Stimulated activated naive CD8-positive, alpha-beta T cell treated with anti-CD3 and anti-CD28 coated beads, Interleukin-15, Interleukin-2, amounts not matched to agents 100 ng/mL and 50 ng/mL, for 24 hours (primary cell): ENCODE measurements around the gene ITGB2.

ENCODE experiments used
- H3K27ac Mint-ChIP-seq: one replicate; pipeline ENCODE4 v1.8.0; 2021; ENCODE audit warnings: mild to moderate bottlenecking, mixed read lengths
- H3K27me3 Mint-ChIP-seq: one replicate; pipeline ENCODE4 v1.8.0; 2021; ENCODE audit warnings: mixed read lengths
- H3K36me3 Mint-ChIP-seq: one replicate; pipeline ENCODE4 v1.8.0; 2021; ENCODE audit warnings: low read depth, mixed read lengths
- H3K4me1 Mint-ChIP-seq: one replicate; pipeline ENCODE4 v1.8.0; 2021; ENCODE audit warnings: low read depth, mixed read lengths
- H3K4me3 Mint-ChIP-seq: one replicate; pipeline ENCODE4 v1.8.0; 2021; ENCODE audit warnings: mild to moderate bottlenecking, mixed read lengths
- H3K9me3 Mint-ChIP-seq: one replicate; pipeline ENCODE4 v1.8.0; 2021; ENCODE audit warnings: mixed read lengths

The ITGB2 gene

GRCh38 chr21:44958471-44959191 lies 37.9 kb upstream of the ITGB2 start:
- Mint-ChIP-seq H3K4me3 (no peak overlapping the region), H3K27me3 (no peaks in the 10 kb centered on the region), H3K36me3 (peaks cover 67% of the 10 kb centered on the region), H3K9me3 (no peaks in the 10 kb centered on the region), H3K27ac (no peak overlapping the region), H3K4me1 (peaks cover 3% of the 10 kb centered on the region)

- Mint-ChIP-seq H3K9me3 (no peaks in the 10 kb centered on the region), H3K27ac (no peak overlapping the region), H3K4me1 (no peaks in the 10 kb centered on the region), H3K27me3 (no peaks in the 10 kb centered on the region), H3K4me3 (no peak overlapping the region), H3K36me3 (peaks cover 65% of the 10 kb centered on the region)
Measured at GRCh38 chr21:44957901-44958451, 37.3 kb upstream of the ITGB2 start.

GRCh38 chr21:44957047-44957831 lies 36.5 kb upstream of the ITGB2 start:
- Mint-ChIP-seq H3K27ac (no peak overlapping the region), H3K9me3 (no peaks in the 10 kb centered on the region), H3K4me3 (no peak overlapping the region), H3K36me3 (peaks cover 62% of the 10 kb centered on the region), H3K27me3 (no peaks in the 10 kb centered on the region), H3K4me1 (no peaks in the 10 kb centered on the region)

- Mint-ChIP-seq H3K36me3 (peaks cover 58% of the 10 kb centered on the region), H3K27me3 (no peaks in the 10 kb centered on the region), H3K4me1 (no peaks in the 10 kb centered on the region), H3K9me3 (no peaks in the 10 kb centered on the region), H3K27ac (no peak overlapping the region), H3K4me3 (no peak overlapping the region)
Measured at GRCh38 chr21:44956356-44957046, 35.8 kb upstream of the ITGB2 start.

- no peak overlapping the region for H3K4me3 Mint-ChIP-seq
- no peaks in the 10 kb centered on the region for H3K9me3 Mint-ChIP-seq
Measured at GRCh38 chr21:44955798-44956175, 35.1 kb upstream of the ITGB2 start.

GRCh38 chr21:44955141-44955797 lies 34.6 kb upstream of the ITGB2 start:
- peaks cover 51% of the 10 kb centered on the region for H3K36me3 Mint-ChIP-seq
- H3K27me3 Mint-ChIP-seq = no peaks in the 10 kb centered on the region
- no peak overlapping the region for H3K27ac Mint-ChIP-seq

More at GRCh38 chr21:44955798-44956175, 35.1 kb upstream of the ITGB2 start:
- H3K27me3 Mint-ChIP-seq = no peaks in the 10 kb centered on the region
- H3K4me1 Mint-ChIP-seq = no peaks in the 10 kb centered on the region
- no peak overlapping the region for H3K27ac Mint-ChIP-seq
- H3K36me3 Mint-ChIP-seq = peaks cover 56% of the 10 kb centered on the region

GRCh38 chr21:44954281-44954771 lies 33.6 kb upstream of the ITGB2 start:
- Mint-ChIP-seq H3K27ac (no peak overlapping the region), H3K4me1 (peaks cover 4% of the 10 kb centered on the region), H3K36me3 (peaks cover 48% of the 10 kb centered on the region), H3K27me3 (no peaks in the 10 kb centered on the region), H3K4me3 (no peak overlapping the region), H3K9me3 (no peaks in the 10 kb centered on the region)

More at GRCh38 chr21:44955141-44955797, 34.6 kb upstream of the ITGB2 start:
- Mint-ChIP-seq H3K4me1 (no peaks in the 10 kb centered on the region), H3K4me3 (no peak overlapping the region), H3K9me3 (no peaks in the 10 kb centered on the region)

GRCh38 chr21:44953628-44954021 lies 32.9 kb upstream of the ITGB2 start:
- Mint-ChIP-seq H3K4me3 (no peak overlapping the region), H3K36me3 (peaks cover 41% of the 10 kb centered on the region), H3K27ac (no peak overlapping the region)

GRCh38 chr21:44952929-44953627 lies 32.4 kb upstream of the ITGB2 start:
- H3K27ac Mint-ChIP-seq = no peak overlapping the region
- H3K4me1 Mint-ChIP-seq = peaks cover 4% of the 10 kb centered on the region
- H3K27me3 Mint-ChIP-seq = no peaks in the 10 kb centered on the region
- no peaks in the 10 kb centered on the region for H3K9me3 Mint-ChIP-seq
- no peak overlapping the region for H3K4me3 Mint-ChIP-seq
- peaks cover 40% of the 10 kb centered on the region for H3K36me3 Mint-ChIP-seq

More at GRCh38 chr21:44953628-44954021, 32.9 kb upstream of the ITGB2 start:
- no peaks in the 10 kb centered on the region for H3K27me3 Mint-ChIP-seq
- H3K9me3 Mint-ChIP-seq = no peaks in the 10 kb centered on the region
- H3K4me1 Mint-ChIP-seq = peaks cover 4% of the 10 kb centered on the region

GRCh38 chr21:44952116-44952928 lies 31.6 kb upstream of the ITGB2 start:
- Mint-ChIP-seq H3K9me3 (no peaks in the 10 kb centered on the region), H3K27ac (no peak overlapping the region), H3K27me3 (no peaks in the 10 kb centered on the region), H3K36me3 (peaks cover 33% of the 10 kb centered on the region), H3K4me1 (peaks cover 4% of the 10 kb centered on the region), H3K4me3 (no peak overlapping the region)

- no peaks in the 10 kb centered on the region for H3K27me3 Mint-ChIP-seq
- no peak overlapping the region for H3K4me3 Mint-ChIP-seq
- peaks cover 31% of the 10 kb centered on the region for H3K36me3 Mint-ChIP-seq
- H3K27ac Mint-ChIP-seq = no peak overlapping the region
- no peaks in the 10 kb centered on the region for H3K9me3 Mint-ChIP-seq
- H3K4me1 Mint-ChIP-seq = peaks cover 4% of the 10 kb centered on the region
Measured at GRCh38 chr21:44951186-44951915, 30.7 kb upstream of the ITGB2 start.

- Mint-ChIP-seq H3K4me1 (peaks cover 4% of the 10 kb centered on the region), H3K27me3 (no peaks in the 10 kb centered on the region), H3K4me3 (no peak overlapping the region), H3K36me3 (peaks cover 29% of the 10 kb centered on the region), H3K27ac (no peak overlapping the region), H3K9me3 (no peaks in the 10 kb centered on the region)
Measured at GRCh38 chr21:44950351-44950750, 29.7 kb upstream of the ITGB2 start.

GRCh38 chr21:44949779-44950198 lies 29.1 kb upstream of the ITGB2 start:
- Mint-ChIP-seq H3K27me3 (no peaks in the 10 kb centered on the region), H3K27ac (no peak overlapping the region), H3K9me3 (no peaks in the 10 kb centered on the region), H3K4me3 (no peak overlapping the region), H3K36me3 (peaks cover 31% of the 10 kb centered on the region), H3K4me1 (peaks cover 4% of the 10 kb centered on the region)
